GM23248 (cell line): ENCODE measurements around the gene MIP.

ENCODE experiments used
- EZH2 ChIP-seq: fragments of 200-600 bp; sonication (generic); IDR thresholded peaks from 2 replicates; pipeline ENCODE4 v1.6.1; 2018; ENCODE audit warnings: antibody characterized with exemption, mild to moderate bottlenecking; ENCODE audit not compliant: insufficient read depth, poor library complexity, severe bottlenecking
- EZH2phosphoT487 ChIP-seq: fragments of 200-600 bp; sonication (generic); IDR thresholded peaks from 2 replicates; pipeline ENCODE4 v1.6.1; 2018; ENCODE audit warnings: antibody characterized with exemption, moderate library complexity, mild to moderate bottlenecking, low read depth; ENCODE audit not compliant: insufficient read depth

DNA sequence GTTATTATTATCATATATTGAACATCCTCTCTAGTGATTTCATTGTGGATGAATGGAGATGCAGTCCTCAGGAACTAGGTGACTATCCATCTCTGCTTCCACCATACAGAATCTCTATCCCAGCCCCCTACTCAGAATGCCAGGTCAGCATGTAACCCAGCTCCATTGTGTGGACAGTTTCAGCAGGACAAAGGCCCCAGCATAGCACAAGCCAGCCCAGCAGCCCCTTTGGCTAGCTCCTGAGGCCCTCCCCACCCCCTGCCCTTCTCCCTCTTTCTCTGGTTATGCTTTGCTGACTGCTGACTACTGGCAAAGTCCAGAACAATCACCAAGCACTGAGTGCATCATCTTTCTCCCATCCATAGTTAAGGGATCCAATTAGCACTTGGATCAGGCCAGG lies 8.1 kb upstream of the MIP start:
- TF ChIP-seq EZH2, result no peak
- TF ChIP-seq EZH2phosphoT487, result no peak
